HEK293T (cell line): ENCODE measurements around the gene POLR1E.
A peak's percentile ranks its signal among the peaks of the same experiment; 100 is the strongest.

Source experiments
- BHLHE40 ChIP-seq: fragments of 450-650 bp; IDR thresholded peaks from 2 replicates; pipeline ENCODE4 v1.6.1; 2016; ENCODE audit warnings: mild to moderate bottlenecking, moderate library complexity, borderline replicate concordance
- FOXK2 ChIP-seq: fragments of 450-650 bp; IDR thresholded peaks from 2 replicates; pipeline ENCODE4 v1.6.1; 2016; ENCODE audit warnings: mild to moderate bottlenecking
- LEF1 ChIP-seq: fragments of 450-650 bp; IDR thresholded peaks from 2 replicates; pipeline ENCODE4 v1.6.1; 2017; ENCODE audit warnings: mild to moderate bottlenecking, borderline replicate concordance
- ZNF384 ChIP-seq: fragments of 450-650 bp; IDR thresholded peaks from 2 replicates; pipeline ENCODE4 v1.6.1; 2016

DNA sequence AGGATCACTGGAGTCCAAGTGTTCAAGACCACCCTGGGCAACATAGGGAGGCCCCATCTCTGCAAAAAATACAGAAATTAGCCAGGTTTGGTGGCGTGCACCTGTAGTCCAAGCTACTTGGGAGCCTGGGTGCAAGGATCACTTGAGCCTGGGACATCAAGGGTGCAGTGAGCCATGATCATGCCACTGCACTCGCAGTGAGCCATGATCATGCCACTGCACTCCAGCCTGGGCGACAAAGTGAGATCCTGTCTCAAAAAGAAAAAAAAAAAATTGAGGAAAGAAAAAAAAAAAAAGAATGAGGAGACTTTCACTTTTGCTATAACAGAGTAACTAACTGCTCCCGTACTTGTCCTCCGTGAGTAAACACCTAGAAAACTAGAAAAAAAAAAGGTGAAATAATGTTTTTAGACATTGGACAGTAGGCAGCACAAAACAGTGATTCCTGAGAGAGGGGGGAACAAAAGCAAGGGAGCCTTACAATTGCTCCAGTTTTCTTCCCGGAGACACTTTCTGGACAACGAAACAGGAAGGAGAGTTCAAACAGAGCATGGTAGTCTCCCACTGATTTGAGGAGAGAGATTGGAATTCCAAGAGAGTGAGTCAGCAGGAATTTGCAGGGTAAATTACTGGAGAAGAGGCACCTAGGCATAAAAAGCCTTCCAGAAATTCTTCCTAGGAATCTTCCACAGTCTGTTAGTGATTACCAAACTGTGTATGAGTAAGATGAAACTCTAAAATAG lies 13.6 kb upstream of the POLR1E start:
- TF ChIP-seq LEF1 (no peak), BHLHE40 (no peak), FOXK2 (no peak), ZNF384 (0 out of 2 replicates have a peak, but pooled peaks have one; percentile 39)
